SU-DHL-6 (cell line): ENCODE measurements around the gene PYGL.

Experiments used
- H2AFZ ChIP-seq: fragments of 200-600 bp; sonication (generic); 2 replicates; pipeline ENCODE4 v1.6.1; 2014; ENCODE audit warnings: low read depth, mild to moderate bottlenecking, moderate library complexity, mixed read lengths, antibody characterized with exemption, low read length; ENCODE audit not compliant: severe bottlenecking
- H3F3A ChIP-seq: fragments of 200-600 bp; shearing (Covaris generic); 2 replicates; pipeline ENCODE4 v1.6.0; 2016; ENCODE audit warnings: antibody characterized with exemption, mild to moderate bottlenecking; ENCODE audit not compliant: insufficient read depth
- H3K27ac ChIP-seq: fragments of 200-600 bp; sonication (generic); 2 replicates; pipeline ENCODE4 v1.5.1; 2016; ENCODE audit warnings: low read depth, mild to moderate bottlenecking, low read length, moderate library complexity, mixed read lengths
- H3K27me3 ChIP-seq: fragments of 200-600 bp; sonication (generic), shearing (Covaris generic); 2 replicates; pipeline ENCODE4 v1.6.0; 2014; ENCODE audit warnings: mild to moderate bottlenecking, low read length
- H3K36me3 ChIP-seq: fragments of 200-600 bp; sonication (generic); 2 replicates; pipeline ENCODE4 v1.6.1; 2014; ENCODE audit warnings: mild to moderate bottlenecking, low read length, mixed read lengths
- H3K4me2 ChIP-seq: fragments of 300-600, 200-600 bp; shearing (Covaris generic), sonication (generic); 2 replicates; pipeline ENCODE4 v1.6.0; 2014; ENCODE audit warnings: low read length, low read depth, mild to moderate bottlenecking; ENCODE audit not compliant: poor library complexity, severe bottlenecking
- H3K4me3 ChIP-seq: fragments of 200-600 bp; sonication (generic); 2 replicates; pipeline ENCODE4 v1.5.1; 2014; ENCODE audit warnings: antibody characterized with exemption, low read length, mild to moderate bottlenecking, mixed read lengths; ENCODE audit not compliant: insufficient read depth, poor library complexity, severe bottlenecking
- H3K79me2 ChIP-seq: fragments of 200-600 bp; sonication (generic); 2 replicates; pipeline ENCODE4 v1.6.1; 2014; ENCODE audit warnings: mild to moderate bottlenecking, low read length, moderate library complexity; ENCODE audit not compliant: insufficient read depth
- H3K9ac ChIP-seq: fragments of 200-600 bp; sonication (generic); 2 replicates; pipeline ENCODE4 v1.7.0; 2014; ENCODE audit warnings: mild to moderate bottlenecking, low read length
- H3K9me2 ChIP-seq: fragments of 200-600 bp; sonication (generic); replicated peaks from 2 replicates; pipeline ENCODE4 v1.6.1; 2014; ENCODE audit warnings: low read length; ENCODE audit not compliant: insufficient read depth
- H3K9me3 ChIP-seq: fragments of 200-600 bp; sonication (generic); 2 replicates; pipeline ENCODE4 v1.6.1; 2014; ENCODE audit warnings: low read length, mixed read lengths; ENCODE audit not compliant: insufficient read depth
- H4K20me1 ChIP-seq: fragments of 200-600 bp; sonication (generic); 2 replicates; pipeline ENCODE4 v1.6.1; 2014; ENCODE audit warnings: low read depth, mild to moderate bottlenecking, antibody characterized with exemption, low read length, moderate library complexity, mixed read lengths
- EZH2phosphoT487 ChIP-seq: fragments of 200-600 bp; sonication (generic), shearing (Covaris generic); conservative IDR thresholded peaks from 2 replicates; pipeline ENCODE4 v1.6.1; 2018; ENCODE audit warnings: mild to moderate bottlenecking, antibody characterized with exemption, low read length, moderate library complexity, mixed read lengths
- TF ChIP-seq, protein P1 (sequence below): fragments of 200-600 bp; sonication (generic); IDR thresholded peaks from one replicate; pipeline ENCODE4 v1.5.1; 2017; ENCODE audit warnings: antibody characterized with exemption, mild to moderate bottlenecking, low read length, moderate library complexity; ENCODE audit not compliant: insufficient read depth, poor library complexity, severe bottlenecking

PYGL gene

DNA sequence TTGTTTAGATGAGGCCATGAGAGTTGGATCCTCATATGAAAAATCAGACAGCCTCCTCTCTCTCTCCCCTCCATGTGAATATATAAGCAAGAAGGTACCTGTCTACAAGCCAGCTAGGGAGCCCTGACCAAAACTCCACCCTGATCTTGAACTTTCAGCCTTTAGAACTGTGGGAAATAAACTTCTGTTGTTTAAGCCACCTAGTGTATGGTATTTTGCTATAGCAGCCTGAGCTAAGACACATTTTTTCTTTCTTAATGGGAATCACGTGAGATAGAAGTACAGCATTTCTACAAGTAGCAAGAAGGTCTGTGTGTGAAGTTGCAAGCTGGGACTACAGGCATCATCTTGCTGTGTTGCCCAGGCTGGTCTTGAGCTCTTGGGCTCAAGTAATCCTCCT, 88.7 kb downstream of the PYGL start:
- Histone ChIP-seq H3K9me3 (no peaks in the 10 kb centered on the region), H3K9ac (no peak overlapping the region), H3K27ac (no peak overlapping the region), H3K27me3 (no peaks in the 10 kb centered on the region), H3K9me2 (no peaks in the 10 kb centered on the region), H4K20me1 (no peaks in the 10 kb centered on the region), H3K4me2 (no peak overlapping the region), H3F3A (no peaks in the 10 kb centered on the region), H2AFZ (no peak overlapping the region), H3K4me3 (no peak overlapping the region), H3K79me2 (no peaks in the 10 kb centered on the region), H3K36me3 (no peaks in the 10 kb centered on the region)
- TF ChIP-seq EZH2phosphoT487 = no peak
- TF ChIP-seq, protein P1, sequence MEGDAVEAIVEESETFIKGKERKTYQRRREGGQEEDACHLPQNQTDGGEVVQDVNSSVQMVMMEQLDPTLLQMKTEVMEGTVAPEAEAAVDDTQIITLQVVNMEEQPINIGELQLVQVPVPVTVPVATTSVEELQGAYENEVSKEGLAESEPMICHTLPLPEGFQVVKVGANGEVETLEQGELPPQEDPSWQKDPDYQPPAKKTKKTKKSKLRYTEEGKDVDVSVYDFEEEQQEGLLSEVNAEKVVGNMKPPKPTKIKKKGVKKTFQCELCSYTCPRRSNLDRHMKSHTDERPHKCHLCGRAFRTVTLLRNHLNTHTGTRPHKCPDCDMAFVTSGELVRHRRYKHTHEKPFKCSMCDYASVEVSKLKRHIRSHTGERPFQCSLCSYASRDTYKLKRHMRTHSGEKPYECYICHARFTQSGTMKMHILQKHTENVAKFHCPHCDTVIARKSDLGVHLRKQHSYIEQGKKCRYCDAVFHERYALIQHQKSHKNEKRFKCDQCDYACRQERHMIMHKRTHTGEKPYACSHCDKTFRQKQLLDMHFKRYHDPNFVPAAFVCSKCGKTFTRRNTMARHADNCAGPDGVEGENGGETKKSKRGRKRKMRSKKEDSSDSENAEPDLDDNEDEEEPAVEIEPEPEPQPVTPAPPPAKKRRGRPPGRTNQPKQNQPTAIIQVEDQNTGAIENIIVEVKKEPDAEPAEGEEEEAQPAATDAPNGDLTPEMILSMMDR = no peak
